Panc1 (cell line): ENCODE data around the gene AUH.

ENCODE experiments used
- TF ChIP-seq, protein P1 (sequence below), 2 experiments: IDR thresholded peaks; 2 replicates each; pipeline ENCODE4 v1.6.1; 2011 to 2012; ENCODE audit warnings: low read depth in 2 of 2, control low read depth in 1 of 2, low read length in 1 of 2, mild to moderate bottlenecking in 1 of 2, moderate library complexity in 1 of 2; ENCODE audit not compliant: insufficient read depth in 1 of 2
- TF ChIP-seq, protein P2 (sequence below): fragments of 450-650 bp; IDR thresholded peaks from 2 replicates; pipeline ENCODE4 v1.5.1; 2017; ENCODE audit warnings: mild to moderate bottlenecking

GRCh38 chr9:91386765-91387164 is 25.0 kb upstream of the AUH start:
- TF ChIP-seq, protein P1, sequence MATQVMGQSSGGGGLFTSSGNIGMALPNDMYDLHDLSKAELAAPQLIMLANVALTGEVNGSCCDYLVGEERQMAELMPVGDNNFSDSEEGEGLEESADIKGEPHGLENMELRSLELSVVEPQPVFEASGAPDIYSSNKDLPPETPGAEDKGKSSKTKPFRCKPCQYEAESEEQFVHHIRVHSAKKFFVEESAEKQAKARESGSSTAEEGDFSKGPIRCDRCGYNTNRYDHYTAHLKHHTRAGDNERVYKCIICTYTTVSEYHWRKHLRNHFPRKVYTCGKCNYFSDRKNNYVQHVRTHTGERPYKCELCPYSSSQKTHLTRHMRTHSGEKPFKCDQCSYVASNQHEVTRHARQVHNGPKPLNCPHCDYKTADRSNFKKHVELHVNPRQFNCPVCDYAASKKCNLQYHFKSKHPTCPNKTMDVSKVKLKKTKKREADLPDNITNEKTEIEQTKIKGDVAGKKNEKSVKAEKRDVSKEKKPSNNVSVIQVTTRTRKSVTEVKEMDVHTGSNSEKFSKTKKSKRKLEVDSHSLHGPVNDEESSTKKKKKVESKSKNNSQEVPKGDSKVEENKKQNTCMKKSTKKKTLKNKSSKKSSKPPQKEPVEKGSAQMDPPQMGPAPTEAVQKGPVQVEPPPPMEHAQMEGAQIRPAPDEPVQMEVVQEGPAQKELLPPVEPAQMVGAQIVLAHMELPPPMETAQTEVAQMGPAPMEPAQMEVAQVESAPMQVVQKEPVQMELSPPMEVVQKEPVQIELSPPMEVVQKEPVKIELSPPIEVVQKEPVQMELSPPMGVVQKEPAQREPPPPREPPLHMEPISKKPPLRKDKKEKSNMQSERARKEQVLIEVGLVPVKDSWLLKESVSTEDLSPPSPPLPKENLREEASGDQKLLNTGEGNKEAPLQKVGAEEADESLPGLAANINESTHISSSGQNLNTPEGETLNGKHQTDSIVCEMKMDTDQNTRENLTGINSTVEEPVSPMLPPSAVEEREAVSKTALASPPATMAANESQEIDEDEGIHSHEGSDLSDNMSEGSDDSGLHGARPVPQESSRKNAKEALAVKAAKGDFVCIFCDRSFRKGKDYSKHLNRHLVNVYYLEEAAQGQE (IDR thresholded peaks at IDR 0.05; ENCODE audit: insufficient read depth in 1 of 2, low read depth in 2 of 2, low read length in 1 of 2) = no peak
- TF ChIP-seq, protein P2, sequence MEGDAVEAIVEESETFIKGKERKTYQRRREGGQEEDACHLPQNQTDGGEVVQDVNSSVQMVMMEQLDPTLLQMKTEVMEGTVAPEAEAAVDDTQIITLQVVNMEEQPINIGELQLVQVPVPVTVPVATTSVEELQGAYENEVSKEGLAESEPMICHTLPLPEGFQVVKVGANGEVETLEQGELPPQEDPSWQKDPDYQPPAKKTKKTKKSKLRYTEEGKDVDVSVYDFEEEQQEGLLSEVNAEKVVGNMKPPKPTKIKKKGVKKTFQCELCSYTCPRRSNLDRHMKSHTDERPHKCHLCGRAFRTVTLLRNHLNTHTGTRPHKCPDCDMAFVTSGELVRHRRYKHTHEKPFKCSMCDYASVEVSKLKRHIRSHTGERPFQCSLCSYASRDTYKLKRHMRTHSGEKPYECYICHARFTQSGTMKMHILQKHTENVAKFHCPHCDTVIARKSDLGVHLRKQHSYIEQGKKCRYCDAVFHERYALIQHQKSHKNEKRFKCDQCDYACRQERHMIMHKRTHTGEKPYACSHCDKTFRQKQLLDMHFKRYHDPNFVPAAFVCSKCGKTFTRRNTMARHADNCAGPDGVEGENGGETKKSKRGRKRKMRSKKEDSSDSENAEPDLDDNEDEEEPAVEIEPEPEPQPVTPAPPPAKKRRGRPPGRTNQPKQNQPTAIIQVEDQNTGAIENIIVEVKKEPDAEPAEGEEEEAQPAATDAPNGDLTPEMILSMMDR = no peak
